Loucy (cell line): Measurements from ENCODE around the gene LRBA.

Experiments used
- H2AFZ ChIP-seq: fragments of 200-600 bp; sonication (generic); 2 replicates; pipeline ENCODE4 v1.6.0; 2016; ENCODE audit warnings: antibody characterized with exemption, mild to moderate bottlenecking, low read length, moderate library complexity
- H3F3A ChIP-seq: fragments of 200-600 bp; 2 replicates; pipeline ENCODE4 v1.6.0; 2016; ENCODE audit warnings: antibody characterized with exemption, low read depth, mild to moderate bottlenecking
- H3K27me3 ChIP-seq: fragments of 200-600 bp; sonication (generic); 2 replicates; pipeline ENCODE4 v1.6.1; 2014; ENCODE audit warnings: low read length, mild to moderate bottlenecking; ENCODE audit not compliant: insufficient read depth, poor library complexity, severe bottlenecking
- H3K36me3 ChIP-seq: fragments of 200-600 bp; sonication (generic); 2 replicates; pipeline ENCODE4 v1.6.1; 2016; ENCODE audit warnings: low read length; ENCODE audit not compliant: insufficient read depth
- H3K4me1 ChIP-seq: fragments of 200-600 bp; sonication (generic); 2 replicates; pipeline ENCODE4 v1.5.1; 2014; ENCODE audit warnings: low read length, mild to moderate bottlenecking; ENCODE audit not compliant: insufficient read depth, poor library complexity, severe bottlenecking
- H3K4me2 ChIP-seq: fragments of 200-600 bp; sonication (generic); 2 replicates; pipeline ENCODE4 v1.6.0; 2014; ENCODE audit warnings: antibody characterized with exemption, low read length, low read depth, mild to moderate bottlenecking; ENCODE audit not compliant: poor library complexity, severe bottlenecking
- H3K4me3 ChIP-seq: fragments of 200-600 bp; sonication (generic); 2 replicates; pipeline ENCODE4 v1.5.1; 2014; ENCODE audit warnings: low read length, mild to moderate bottlenecking, mixed read lengths; ENCODE audit not compliant: poor library complexity, severe bottlenecking
- H3K79me2 ChIP-seq: fragments of 200-600 bp; sonication (generic); 2 replicates; pipeline ENCODE4 v1.6.1; 2014; ENCODE audit warnings: low read length; ENCODE audit not compliant: insufficient read depth
- H3K9ac ChIP-seq: fragments of 200-600 bp; sonication (generic); 2 replicates; pipeline ENCODE4 v1.6.0; 2014; ENCODE audit warnings: mild to moderate bottlenecking, low read depth, low read length, moderate library complexity; ENCODE audit not compliant: poor library complexity, severe bottlenecking
- H3K9me2 ChIP-seq: fragments of 200-600 bp; sonication (generic); replicated peaks from 2 replicates; pipeline ENCODE4 v1.6.1; 2016; ENCODE audit warnings: low read depth, low read length, mixed read lengths
- H3K9me3 ChIP-seq: fragments of 200-600 bp; sonication (generic); 2 replicates; pipeline ENCODE4 v1.6.1; 2014; ENCODE audit warnings: mild to moderate bottlenecking, antibody characterized with exemption, low read length, low read depth; ENCODE audit not compliant: insufficient read depth
- H4K20me1 ChIP-seq: fragments of 200-600 bp; sonication (generic); 2 replicates; pipeline ENCODE4 v1.6.0; 2014; ENCODE audit warnings: antibody characterized with exemption, low read length, mild to moderate bottlenecking; ENCODE audit not compliant: insufficient read depth, poor library complexity, severe bottlenecking
- EZH2phosphoT487 ChIP-seq: fragments of 200-600 bp; IDR thresholded peaks from 2 replicates; pipeline ENCODE4 v1.6.1; 2018; ENCODE audit warnings: antibody characterized with exemption, mild to moderate bottlenecking, moderate library complexity, borderline replicate concordance
- TF ChIP-seq, protein P1 (sequence below): fragments of 200-600 bp; sonication (generic); conservative IDR thresholded peaks from 2 replicates; pipeline ENCODE4 v1.5.1; 2014; ENCODE audit warnings: mild to moderate bottlenecking, antibody characterized with exemption, low read length

LRBA gene

DNA sequence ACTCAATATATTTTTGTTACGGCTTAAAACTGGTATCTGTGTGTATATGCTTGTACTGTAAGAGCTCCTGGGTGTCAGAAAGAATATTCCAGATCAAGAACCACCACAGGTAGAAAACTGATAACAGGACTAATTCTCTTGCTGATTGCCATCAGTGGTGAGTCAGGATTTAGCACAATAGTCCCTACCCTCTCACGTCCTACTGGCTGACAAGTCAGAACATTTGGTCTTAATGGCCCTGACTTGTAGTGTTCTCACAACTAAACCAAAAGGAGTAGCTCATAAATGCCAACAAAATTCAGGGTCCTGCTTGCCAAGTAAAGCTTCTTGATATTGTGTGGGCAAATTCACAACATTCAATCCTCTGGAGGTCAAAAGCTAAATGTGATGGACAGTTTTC, 538.3 kb downstream of the LRBA start:
- Histone ChIP-seq H3K4me1 (peaks cover 14% of the 10 kb centered on the region), H3K9me3 (no peaks in the 10 kb centered on the region), H3K9me2 (no peaks in the 10 kb centered on the region), H3K27me3 (no peaks in the 10 kb centered on the region), H3K9ac (no peak overlapping the region), H4K20me1 (no peaks in the 10 kb centered on the region), H2AFZ (no peak overlapping the region), H3K36me3 (peaks cover 4% of the 10 kb centered on the region; the same call in 1 of the 2 replicates), H3K4me3 (no peak overlapping the region), H3F3A (no peaks in the 10 kb centered on the region), H3K4me2 (peak overlapping the region; percentile 20), H3K79me2 (no peaks in the 10 kb centered on the region)
- TF ChIP-seq, protein P1, sequence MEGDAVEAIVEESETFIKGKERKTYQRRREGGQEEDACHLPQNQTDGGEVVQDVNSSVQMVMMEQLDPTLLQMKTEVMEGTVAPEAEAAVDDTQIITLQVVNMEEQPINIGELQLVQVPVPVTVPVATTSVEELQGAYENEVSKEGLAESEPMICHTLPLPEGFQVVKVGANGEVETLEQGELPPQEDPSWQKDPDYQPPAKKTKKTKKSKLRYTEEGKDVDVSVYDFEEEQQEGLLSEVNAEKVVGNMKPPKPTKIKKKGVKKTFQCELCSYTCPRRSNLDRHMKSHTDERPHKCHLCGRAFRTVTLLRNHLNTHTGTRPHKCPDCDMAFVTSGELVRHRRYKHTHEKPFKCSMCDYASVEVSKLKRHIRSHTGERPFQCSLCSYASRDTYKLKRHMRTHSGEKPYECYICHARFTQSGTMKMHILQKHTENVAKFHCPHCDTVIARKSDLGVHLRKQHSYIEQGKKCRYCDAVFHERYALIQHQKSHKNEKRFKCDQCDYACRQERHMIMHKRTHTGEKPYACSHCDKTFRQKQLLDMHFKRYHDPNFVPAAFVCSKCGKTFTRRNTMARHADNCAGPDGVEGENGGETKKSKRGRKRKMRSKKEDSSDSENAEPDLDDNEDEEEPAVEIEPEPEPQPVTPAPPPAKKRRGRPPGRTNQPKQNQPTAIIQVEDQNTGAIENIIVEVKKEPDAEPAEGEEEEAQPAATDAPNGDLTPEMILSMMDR, result no peak
- no peak for TF ChIP-seq EZH2phosphoT487

GRCh38 chr4:150475763-150476162, 539.3 kb downstream of the LRBA start:
- Histone ChIP-seq H3K9me3 (no peaks in the 10 kb centered on the region), H3K4me3 (no peak overlapping the region), H3K27me3 (no peaks in the 10 kb centered on the region), H3K36me3 (peaks cover 1% of the 10 kb centered on the region; the same call in 1 of the 2 replicates), H3K79me2 (no peaks in the 10 kb centered on the region), H3F3A (no peaks in the 10 kb centered on the region), H3K4me2 (no peak overlapping the region), H4K20me1 (no peaks in the 10 kb centered on the region), H3K4me1 (peaks cover 14% of the 10 kb centered on the region), H2AFZ (no peak overlapping the region), H3K9me2 (no peaks in the 10 kb centered on the region), H3K9ac (no peak overlapping the region)
- TF ChIP-seq EZH2phosphoT487, result no peak
- TF ChIP-seq, protein P1, result no peak

- H3K4me1 ChIP-seq, result no peaks in the 10 kb centered on the region
- no peaks in the 10 kb centered on the region for H3K9me2 ChIP-seq
- H3K4me2 ChIP-seq, result no peak overlapping the region
- no peak overlapping the region for H3K4me3 ChIP-seq
- no peaks in the 10 kb centered on the region for H4K20me1 ChIP-seq
- H3K9me3 ChIP-seq, result no peaks in the 10 kb centered on the region
- no peak for TF ChIP-seq EZH2phosphoT487
- TF ChIP-seq, protein P1, result no peak
- H3K36me3 ChIP-seq, result peaks cover 11% of the 10 kb centered on the region; the same call in 1 of the 2 replicates
- no peaks in the 10 kb centered on the region for H3F3A ChIP-seq
- no peak overlapping the region for H3K9ac ChIP-seq
- no peaks in the 10 kb centered on the region for H3K27me3 ChIP-seq
- no peaks in the 10 kb centered on the region for H3K79me2 ChIP-seq
- H2AFZ ChIP-seq, result no peak overlapping the region
These were observed 550.6 kb downstream of the LRBA start for GRCh38 chr4:150464523-150464922.
